ENCODE measurements around the gene DNAH1. TPM values are rescaled to one million over a fixed set of nuclear protein-coding genes. Genes with fewer than 3 reads are reported as not detected.

The DNAH1 gene
- total and polyA plus RNA-seq, 2 of the 13 experiments (the other 11 are each of a cell fraction or from before 2014, with no cell fraction given) = 0.64 to 3.5 TPM

- TF ChIP-seq SIX1 (CRISPR knock-in tag; IDR thresholded peaks at IDR 0.05; ENCODE audit: borderline replicate concordance) = no peak
- TF ChIP-seq ZNF292 (CRISPR knock-in tag; IDR thresholded peaks at IDR 0.05; ENCODE audit: borderline replicate concordance, low read depth) = peak; percentile 82
- TF ChIP-seq ZNF160 (CRISPR knock-in tag; IDR thresholded peaks at IDR 0.05) = no peak
- no peak for TF ChIP-seq ZNF383 (CRISPR knock-in tag; IDR thresholded peaks at IDR 0.05; ENCODE audit: borderline replicate concordance)
- peak; percentile 72; the same call in 1 of the 2 replicates for TF ChIP-seq ZNF430 (CRISPR knock-in tag; IDR thresholded peaks at IDR 0.05)
- no peak; the same call in 1 of the 2 replicates for TF ChIP-seq ZC3H13 (CRISPR knock-in tag; IDR thresholded peaks at IDR 0.05)
- 0 out of 2 replicates have a peak, but pooled peaks have one; percentile 13 for TF ChIP-seq SATB2 (CRISPR knock-in tag; IDR thresholded peaks at IDR 0.05)
- peak; percentile 56; the same call in 1 of the 2 replicates for TF ChIP-seq BCL3 (CRISPR knock-in tag; IDR thresholded peaks at IDR 0.05)
- TF ChIP-seq ZBTB33 (CRISPR knock-in tag; IDR thresholded peaks at IDR 0.05) = no peak
- TF ChIP-seq MLX (CRISPR knock-in tag; IDR thresholded peaks at IDR 0.05) = peak; percentile 86
- TF ChIP-seq TCF12 (IDR thresholded peaks at IDR 0.05) = no peak
- no peak for TF ChIP-seq TCF12 (CRISPR knock-in tag; IDR thresholded peaks at IDR 0.05)
- TF ChIP-seq NCOA2 (CRISPR knock-in tag; IDR thresholded peaks at IDR 0.05) = peak; percentile 49
- no peak for TF ChIP-seq ZBTB42 (CRISPR knock-in tag; IDR thresholded peaks at IDR 0.05)
- TF ChIP-seq NKX3-1 (CRISPR knock-in tag; IDR thresholded peaks at IDR 0.05) = peak; percentile 38
- TF ChIP-seq MAFG (CRISPR knock-in tag; IDR thresholded peaks at IDR 0.05) = 0 out of 2 replicates have a peak, but pooled peaks have one; percentile 8
- peak; percentile 59; the same call in 1 of the 2 replicates for TF ChIP-seq NR2F2 (IDR thresholded peaks at IDR 0.05; ENCODE audit: borderline replicate concordance, low read depth)
- no peak for TF ChIP-seq ZNF713 (CRISPR knock-in tag; IDR thresholded peaks at IDR 0.05)
- no peak for TF ChIP-seq GPBP1L1 (CRISPR knock-in tag; IDR thresholded peaks at IDR 0.05)
- TF ChIP-seq HOXA9 (CRISPR knock-in tag; IDR thresholded peaks at IDR 0.05; ENCODE audit: borderline replicate concordance) = no peak
- TF ChIP-seq NFYB (CRISPR knock-in tag; IDR thresholded peaks at IDR 0.05) = peak; percentile 42; the same call in 1 of the 2 replicates
- TF ChIP-seq ZBTB3 (CRISPR knock-in tag; IDR thresholded peaks at IDR 0.05; ENCODE audit: borderline replicate concordance, low read depth) = no peak; the same call in 1 of the 2 replicates
- TF ChIP-seq BATF2 (CRISPR knock-in tag; IDR thresholded peaks at IDR 0.05) = no peak
- TF ChIP-seq ZFX (CRISPR knock-in tag; IDR thresholded peaks at IDR 0.05; ENCODE audit: low read depth) = peak; percentile 68
Measured at GRCh38 chr3:52289747-52290595, 26.1 kb upstream of the DNAH1 start (continued).
